Cardiac fibroblast (primary cell): ENCODE data around the gene NR0B1.

Experiments
- DNase-seq, 2 donors: peaks; one replicate each; pipeline versions ENCODE4 v3.0.0 to v3.0.0-alpha.2; 2010; ENCODE audit warnings: low read depth in 2 of 2
- H3K4me3 ChIP-seq, 2 donors: replicated peaks in 1 of 2; 1 replicate in 1 of 2; 2 replicates in 1 of 2; pipeline ENCODE4 v1.5.1; 2011; ENCODE audit warnings: low read depth in 2 of 2, low read length in 2 of 2, mild to moderate bottlenecking in 2 of 2, moderate library complexity in 1 of 2
- TF ChIP-seq, protein P1 (sequence below): IDR thresholded peaks from one replicate; pipeline ENCODE4 v1.5.1; 2011; ENCODE audit warnings: low read depth, mild to moderate bottlenecking, low read length, inconsistent platforms

NR0B1 gene

DNA sequence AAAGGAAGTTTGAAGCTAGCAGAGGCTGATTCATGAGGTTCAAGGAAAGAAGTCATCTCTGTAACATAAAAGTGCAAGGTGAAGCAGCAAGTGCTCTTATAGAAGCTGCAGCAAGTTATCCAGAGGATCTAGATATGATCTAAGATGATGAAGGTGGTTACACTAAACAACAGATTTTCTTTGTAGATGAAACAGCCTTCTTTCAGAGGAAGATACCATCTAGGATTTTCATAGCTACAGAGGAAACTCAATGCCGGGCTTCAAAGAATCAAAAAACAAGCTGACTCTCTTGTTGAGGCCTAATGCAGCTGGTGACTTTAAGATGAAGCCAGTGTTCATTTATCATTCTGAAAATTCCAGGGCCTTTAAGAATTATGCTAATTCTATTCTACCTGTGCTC, 28.8 kb downstream of the NR0B1 start:
- TF ChIP-seq, protein P1, sequence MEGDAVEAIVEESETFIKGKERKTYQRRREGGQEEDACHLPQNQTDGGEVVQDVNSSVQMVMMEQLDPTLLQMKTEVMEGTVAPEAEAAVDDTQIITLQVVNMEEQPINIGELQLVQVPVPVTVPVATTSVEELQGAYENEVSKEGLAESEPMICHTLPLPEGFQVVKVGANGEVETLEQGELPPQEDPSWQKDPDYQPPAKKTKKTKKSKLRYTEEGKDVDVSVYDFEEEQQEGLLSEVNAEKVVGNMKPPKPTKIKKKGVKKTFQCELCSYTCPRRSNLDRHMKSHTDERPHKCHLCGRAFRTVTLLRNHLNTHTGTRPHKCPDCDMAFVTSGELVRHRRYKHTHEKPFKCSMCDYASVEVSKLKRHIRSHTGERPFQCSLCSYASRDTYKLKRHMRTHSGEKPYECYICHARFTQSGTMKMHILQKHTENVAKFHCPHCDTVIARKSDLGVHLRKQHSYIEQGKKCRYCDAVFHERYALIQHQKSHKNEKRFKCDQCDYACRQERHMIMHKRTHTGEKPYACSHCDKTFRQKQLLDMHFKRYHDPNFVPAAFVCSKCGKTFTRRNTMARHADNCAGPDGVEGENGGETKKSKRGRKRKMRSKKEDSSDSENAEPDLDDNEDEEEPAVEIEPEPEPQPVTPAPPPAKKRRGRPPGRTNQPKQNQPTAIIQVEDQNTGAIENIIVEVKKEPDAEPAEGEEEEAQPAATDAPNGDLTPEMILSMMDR = no peak
- DNase-seq = no peak
- no peak overlapping the region for H3K4me3 ChIP-seq

DNA sequence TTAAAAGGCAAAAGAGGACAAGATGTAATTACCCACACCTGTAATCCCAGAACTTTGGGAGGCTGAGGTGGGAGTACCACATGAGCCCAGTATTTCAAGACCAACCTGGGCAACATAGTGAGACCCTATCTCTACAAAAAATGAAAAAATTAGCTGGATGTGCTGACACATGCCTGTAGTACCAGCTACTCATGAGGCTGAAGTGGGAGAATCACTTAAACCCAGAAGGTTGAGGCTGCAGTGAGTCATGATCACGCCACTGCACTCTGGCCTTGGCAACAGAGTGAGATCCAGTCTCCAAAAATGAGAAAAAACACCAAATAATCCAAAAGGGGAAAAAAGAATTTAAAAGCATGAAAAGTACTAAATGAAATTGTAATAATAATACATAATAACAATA, 30.8 kb downstream of the NR0B1 start:
- H3K4me3 ChIP-seq = no peak overlapping the region
- TF ChIP-seq, protein P1 = no peak
- peak; percentile 45 to 72 for DNase-seq

DNA sequence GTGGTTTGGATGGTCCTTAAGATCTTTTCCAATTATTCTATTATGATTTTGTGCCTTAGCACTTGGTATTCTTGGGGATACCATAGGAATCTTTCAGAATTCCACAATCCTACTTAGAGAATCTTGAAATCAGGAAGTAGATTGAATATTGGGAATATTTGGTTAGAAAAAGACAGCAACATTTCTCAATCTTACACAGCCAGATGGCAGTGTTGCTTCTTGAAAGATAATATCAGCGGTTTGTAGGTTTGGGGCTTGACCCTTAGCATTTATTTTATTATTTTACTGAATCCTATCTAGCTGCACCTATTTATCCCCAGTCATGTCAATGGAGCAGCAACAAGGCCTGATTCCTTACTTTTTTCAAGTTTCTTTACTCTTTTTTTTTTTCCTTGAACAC, 33.7 kb downstream of the NR0B1 start:
- no peak overlapping the region for H3K4me3 ChIP-seq
- DNase-seq = peak; percentile 35 to 38
- TF ChIP-seq, protein P1 = peak; percentile 6

DNA sequence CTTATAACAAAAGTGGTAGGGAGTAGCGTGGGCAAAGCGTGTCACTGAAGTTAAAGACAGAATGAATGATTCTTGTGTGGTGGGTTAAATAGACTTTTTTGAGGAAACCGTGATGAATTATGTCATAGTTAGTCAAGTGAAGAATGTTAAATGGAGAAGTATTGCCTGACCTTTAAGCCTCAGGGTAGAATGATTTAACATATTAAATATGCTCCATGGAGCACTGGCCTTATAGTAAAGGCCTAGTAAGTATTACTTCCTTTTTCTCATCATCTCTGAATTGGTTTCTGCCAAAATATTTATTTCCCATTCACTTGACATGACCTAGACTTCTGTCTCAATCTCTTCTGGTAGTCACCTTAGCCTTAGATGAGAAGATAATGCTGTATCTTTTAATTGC, 38.6 kb downstream of the NR0B1 start:
- no peak overlapping the region for H3K4me3 ChIP-seq
- TF ChIP-seq, protein P1 = no peak
- no peak for DNase-seq

DNA sequence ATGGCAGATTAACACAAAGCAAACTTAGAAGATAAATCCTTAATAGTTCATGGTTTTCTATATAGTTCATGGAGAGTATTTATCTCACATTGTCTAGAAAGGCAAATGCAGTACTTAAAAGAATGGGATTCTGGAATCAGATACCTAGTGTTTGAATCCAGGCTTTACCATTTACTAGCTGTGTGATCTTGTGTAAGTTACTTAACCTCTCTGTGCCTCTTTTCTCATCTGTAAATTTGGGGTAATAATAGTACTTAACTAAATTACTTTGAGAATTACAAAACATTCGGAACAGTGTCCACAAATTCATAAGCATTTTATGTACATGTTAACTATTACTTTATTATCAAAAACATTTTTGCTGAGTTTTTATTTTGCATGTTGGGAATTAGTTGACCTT, 46.4 kb downstream of the NR0B1 start:
- DNase-seq = no peak
- H3K4me3 ChIP-seq = no peak overlapping the region
- TF ChIP-seq, protein P1 = no peak

DNA sequence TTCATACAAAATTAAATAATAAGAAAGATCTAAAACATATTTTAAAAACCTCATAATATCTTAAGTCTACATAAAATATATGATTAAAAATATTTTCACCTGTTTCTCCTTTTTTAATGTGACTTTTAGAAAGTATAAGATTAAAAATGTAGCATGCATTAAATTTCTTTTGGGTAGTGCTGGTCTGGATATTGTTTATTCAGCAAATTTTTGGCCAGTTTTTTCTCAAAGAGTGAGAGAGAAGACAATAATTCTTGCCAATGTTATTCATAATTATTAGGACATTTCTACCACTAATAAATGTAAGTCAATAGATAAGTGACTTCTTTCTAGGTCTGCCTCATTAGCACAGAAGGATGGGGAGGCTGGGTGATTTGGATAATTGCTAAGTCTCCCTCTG, 48.2 kb downstream of the NR0B1 start:
- no peak for DNase-seq
- TF ChIP-seq, protein P1 = no peak
- H3K4me3 ChIP-seq = no peak overlapping the region

DNA sequence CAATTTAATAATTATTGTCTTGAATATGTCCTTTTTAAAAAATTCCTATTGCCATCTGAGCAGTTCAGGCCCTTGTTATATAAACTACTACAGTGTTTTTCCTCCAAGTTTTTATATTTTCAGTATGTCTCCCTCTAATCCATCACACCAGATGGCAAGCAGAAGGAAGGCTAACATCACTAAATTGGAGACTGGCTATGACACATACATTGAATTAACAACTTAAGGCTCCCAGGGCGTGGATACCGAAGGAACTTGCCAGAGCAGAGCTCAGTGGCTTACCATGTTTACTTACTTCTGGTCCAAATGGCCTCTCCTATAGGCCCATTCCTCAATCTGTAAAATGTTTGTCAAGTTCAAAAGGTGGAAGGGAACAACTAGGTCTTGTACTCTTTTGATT, 49.3 kb downstream of the NR0B1 start:
- TF ChIP-seq, protein P1 = no peak

More for the DNA sequence above, 49.3 kb downstream of the NR0B1 start:
- no peak overlapping the region for H3K4me3 ChIP-seq
- no peak for DNase-seq
